B cell (primary cell): ENCODE data around the gene MAN2B2. TPM values are rescaled to one million over a fixed set of nuclear protein-coding genes. Genes with fewer than 3 reads are reported as not detected.

Source experiments
- ATAC-seq: fragments of 200-7000 bp; cut with Tn5 transposase; one replicate; pipeline ENCODE4 v1.10.0; 2021; ENCODE audit warnings: low read depth, mild to moderate bottlenecking, moderate number of reproducible peaks, moderate library complexity
- CTCF ChIA-PET: fragments of 350-600 bp; sonication (Branson Sonifier 250); formaldehyde crosslinking; loops from one replicate; lab custom pipeline; 2021; ENCODE audit warnings: antibody characterized with exemption, inconsistent platforms; lab: Charles Lee
- POLR2A ChIA-PET: fragments of 350-600 bp; sonication (Branson Sonifier 250); formaldehyde crosslinking; loops from one replicate; lab custom pipeline; 2021; ENCODE audit warnings: antibody characterized with exemption; lab: Charles Lee
- DNase-seq: peaks from one replicate; pipeline ENCODE4 v3.0.0; 2013
- H2AFZ ChIP-seq: 2 replicates; pipeline ENCODE4 v1.6.1; 2012; ENCODE audit warnings: mild to moderate bottlenecking, low read depth, low read length; ENCODE audit not compliant: insufficient read depth, poor library complexity, severe bottlenecking
- H3K27ac ChIP-seq, 2 donors: 1 replicate in 1 of 2; 2 replicates in 1 of 2; pipeline ENCODE4 v1.5.1; 2012 to 2013; ENCODE audit warnings: low read length in 2 of 2, mild to moderate bottlenecking in 2 of 2, moderate library complexity in 1 of 2
- H3K27me3 ChIP-seq, 4 experiments: fragments of 200-600 bp in 1 of 4; sonication (generic) in 1 of 4; replicated peaks in 1 of 4; 1 replicate in 2 of 4; 2 replicates in 2 of 4; pipeline versions ENCODE4 v1.6.1 to v1.7.0; 2013 to 2016; ENCODE audit warnings: low read length in 3 of 4, mild to moderate bottlenecking in 2 of 4, mixed read lengths in 1 of 4, moderate library complexity in 1 of 4; ENCODE audit not compliant: insufficient read depth in 4 of 4, control insufficient read depth in 3 of 4; ENCODE audit errors: control extremely low read depth in 1 of 4
- H3K36me3 ChIP-seq, 2 experiments: replicated peaks in 1 of 2; 1 replicate in 1 of 2; 2 replicates in 1 of 2; pipeline versions ENCODE4 v1.6.1 to v1.7.1; 2013; ENCODE audit warnings: low read length in 1 of 2; ENCODE audit not compliant: insufficient read depth in 2 of 2, control insufficient read depth in 1 of 2; ENCODE audit errors: control extremely low read depth in 1 of 2, extremely low read depth in 1 of 2
- H3K4me1 ChIP-seq, 2 donors: fragments of 200-600 bp in 1 of 2; sonication (generic) in 1 of 2; 1 replicate in 1 of 2; 2 replicates in 1 of 2; pipeline versions ENCODE4 v1.5.1 to v1.6.1; 2013 to 2017; ENCODE audit warnings: low read length in 2 of 2; ENCODE audit not compliant: control insufficient read depth in 2 of 2, insufficient read depth in 2 of 2
- H3K4me2 ChIP-seq: replicated peaks from 2 replicates; pipeline ENCODE3; 2012; ENCODE audit warnings: mild to moderate bottlenecking, low read depth, low read length; ENCODE audit not compliant: poor library complexity, severe bottlenecking
- H3K4me3 ChIP-seq, 5 experiments: fragments of 200-600 bp in 1 of 5; sonication (generic) in 1 of 5; 1 replicate in 3 of 5; 2 replicates in 2 of 5; pipeline versions ENCODE4 v1.5.1 to v1.7.0; 2011 to 2016; ENCODE audit warnings: low read length in 4 of 5, mild to moderate bottlenecking in 4 of 5, low read depth in 2 of 5, control low read depth in 1 of 5, moderate library complexity in 1 of 5; ENCODE audit not compliant: insufficient read depth in 1 of 5; ENCODE audit errors: control extremely low read depth in 1 of 5, extremely low read depth in 1 of 5
- H3K79me2 ChIP-seq: fragments of 200-600 bp; sonication (generic); one replicate; pipeline ENCODE4 v1.6.0; 2016; ENCODE audit warnings: low read length; ENCODE audit not compliant: control insufficient read depth, insufficient read depth
- H3K9ac ChIP-seq: fragments of 200-600 bp; sonication (generic); 2 replicates; pipeline ENCODE4 v1.6.1; 2017; ENCODE audit warnings: mild to moderate bottlenecking, low read length, moderate library complexity
- H3K9me3 ChIP-seq, 3 donors: one replicate each; pipeline versions ENCODE4 v1.6.1 to v1.7.1; 2013; ENCODE audit warnings: low read length in 2 of 3; ENCODE audit not compliant: control insufficient read depth in 2 of 3, insufficient read depth in 1 of 3; ENCODE audit errors: control extremely low read depth in 1 of 3
- H4K20me1 ChIP-seq: 2 replicates; pipeline ENCODE4 v1.6.0; 2012; ENCODE audit warnings: mild to moderate bottlenecking, low read length; ENCODE audit not compliant: insufficient read depth, control insufficient read depth, poor library complexity, severe bottlenecking
- H3K27ac Mint-ChIP-seq: one replicate; pipeline ENCODE4 v1.8.0; 2021; ENCODE audit warnings: mixed read lengths
- H3K27me3 Mint-ChIP-seq: one replicate; pipeline ENCODE4 v1.8.0; 2021; ENCODE audit warnings: mixed read lengths
- H3K4me1 Mint-ChIP-seq: one replicate; pipeline ENCODE4 v1.8.0; 2021; ENCODE audit warnings: mixed read lengths
- H3K4me3 Mint-ChIP-seq: one replicate; pipeline ENCODE4 v1.8.0; 2021; ENCODE audit warnings: mixed read lengths
- H3K9me3 Mint-ChIP-seq: one replicate; pipeline ENCODE4 v1.8.0; 2022; ENCODE audit warnings: mixed read lengths; ENCODE audit not compliant: insufficient read depth
- CTCF ChIP-seq: fragments of 200-600 bp; IDR thresholded peaks from one replicate; pipeline ENCODE4 v1.8.0; 2022; ENCODE audit warnings: antibody characterized with exemption, mild to moderate bottlenecking
- EZH2 ChIP-seq: IDR thresholded peaks from 2 replicates; pipeline ENCODE4 v1.6.1; 2012; ENCODE audit warnings: borderline replicate concordance, low read depth, mild to moderate bottlenecking, moderate library complexity, low read length; ENCODE audit not compliant: insufficient read depth, poor library complexity, severe bottlenecking
- WGBS: methylation state at CpG from one replicate; pipeline ENCODE4 v1.1.5; 2013; ENCODE audit warnings: missing lambda C conversion rate; ENCODE audit not compliant: insufficient coverage; 5-methylcytosine and 5-hydroxymethylcytosine counted together
- intact Hi-C: fragments of 100-400 bp; cut with micrococcal nuclease; formaldehyde crosslinking; loops from one replicate; pipeline ENCODE4 v1.10.0; 2022
- polyA plus RNA-seq: library from polyadenylated mRNA; depleted of rRNA; stranded (reverse); fragments of >200 nt; gene quantifications from 2 replicates; pipeline ENCODE4 v1.2.3, GENCODE V29; 2012
- total RNA-seq, 2 donors: library from RNA; stranded (reverse); fragments of 120-200 nt in 1 of 2; gene quantifications; 1 replicate in 1 of 2; 2 replicates in 1 of 2; pipeline versions ENCODE4 v1.2.3 to v1.2.4, GENCODE V29; 2013 to 2022

The MAN2B2 gene
- total and polyA plus RNA-seq, 2 donors (not counting 1 experiment from before 2014, with no cell fraction given) = 35.0 to 37.0 TPM

GRCh38 chr4:6605605-6606004, 30.6 kb downstream of the MAN2B2 start:
- TF ChIP-seq EZH2 (no peak), CTCF (no peak)
- CTCF ChIA-PET = no interaction called here

GRCh38 chr4:6606465-6607235, 31.7 kb downstream of the MAN2B2 start:
- H3K4me1 ChIP-seq = no peaks in the 10 kb centered on the region
- WGBS = 96% methylated on average over 9 of the region's 10 CpGs
- no peaks in the 10 kb centered on the region for H3K9me3 Mint-ChIP-seq
- no peak overlapping the region for H3K9ac ChIP-seq
- no peak overlapping the region for H3K27ac ChIP-seq
- intact Hi-C loops = no loop called here
- ATAC-seq = no peak
- H3K27me3 Mint-ChIP-seq = no peaks in the 10 kb centered on the region
- peaks cover 14 to 86% of the 10 kb centered on the region in 2 experiments for H3K36me3 ChIP-seq
- H3K4me3 ChIP-seq = no peak overlapping the region
- H2AFZ ChIP-seq = no peak overlapping the region
- CTCF ChIA-PET = no interaction called here
- no peaks in the 10 kb centered on the region for H3K79me2 ChIP-seq
- H3K27me3 ChIP-seq = no peaks in the 10 kb centered on the region
- POLR2A ChIA-PET = no interaction called here
- H3K27ac Mint-ChIP-seq = no peak overlapping the region
- DNase-seq = no peak
- peaks cover 0 to 36% (median 6%) of the 10 kb centered on the region in 3 donors for H3K9me3 ChIP-seq
- no peak overlapping the region for H3K4me2 ChIP-seq
- no peaks in the 10 kb centered on the region for H4K20me1 ChIP-seq
- H3K4me3 Mint-ChIP-seq = no peak overlapping the region
- H3K4me1 Mint-ChIP-seq = peaks cover 2% of the 10 kb centered on the region
- TF ChIP-seq EZH2 (no peak), CTCF (no peak)

More at GRCh38 chr4:6605605-6606004, 30.6 kb downstream of the MAN2B2 start:
- H3K27me3 Mint-ChIP-seq = no peaks in the 10 kb centered on the region
- H3K27ac Mint-ChIP-seq = no peak overlapping the region
- no peaks in the 10 kb centered on the region for H3K4me1 ChIP-seq
- no peak overlapping the region for H3K9ac ChIP-seq
- H3K27ac ChIP-seq = no peak overlapping the region
- H3K27me3 ChIP-seq = no peaks in the 10 kb centered on the region
- H3K4me1 Mint-ChIP-seq = peaks cover 2% of the 10 kb centered on the region
- intact Hi-C loops = no loop called here
- no peak for DNase-seq
- H3K9me3 ChIP-seq = peaks cover 0 to 38% (median 6%) of the 10 kb centered on the region in 3 donors
- H3K4me3 Mint-ChIP-seq = no peak overlapping the region
- no CpG with 5 or more reads among the region's 2 CpGs for WGBS
- H3K36me3 ChIP-seq = peaks cover 16 to 82% of the 10 kb centered on the region in 2 experiments
- H4K20me1 ChIP-seq = no peaks in the 10 kb centered on the region
- no peak overlapping the region for H3K4me3 ChIP-seq
- POLR2A ChIA-PET = no interaction called here
- H3K79me2 ChIP-seq = no peaks in the 10 kb centered on the region
- no peaks in the 10 kb centered on the region for H3K9me3 Mint-ChIP-seq
- no peak overlapping the region for H2AFZ ChIP-seq
- ATAC-seq = no peak
- no peak overlapping the region for H3K4me2 ChIP-seq
